ENCODE data around the gene PARG.
"Not testable (repeated sequence)": the region's sequence is repeated elsewhere in the genome, so short reads cannot be mapped to it uniquely, and the experiment has no call there.

PARG gene

DNA sequence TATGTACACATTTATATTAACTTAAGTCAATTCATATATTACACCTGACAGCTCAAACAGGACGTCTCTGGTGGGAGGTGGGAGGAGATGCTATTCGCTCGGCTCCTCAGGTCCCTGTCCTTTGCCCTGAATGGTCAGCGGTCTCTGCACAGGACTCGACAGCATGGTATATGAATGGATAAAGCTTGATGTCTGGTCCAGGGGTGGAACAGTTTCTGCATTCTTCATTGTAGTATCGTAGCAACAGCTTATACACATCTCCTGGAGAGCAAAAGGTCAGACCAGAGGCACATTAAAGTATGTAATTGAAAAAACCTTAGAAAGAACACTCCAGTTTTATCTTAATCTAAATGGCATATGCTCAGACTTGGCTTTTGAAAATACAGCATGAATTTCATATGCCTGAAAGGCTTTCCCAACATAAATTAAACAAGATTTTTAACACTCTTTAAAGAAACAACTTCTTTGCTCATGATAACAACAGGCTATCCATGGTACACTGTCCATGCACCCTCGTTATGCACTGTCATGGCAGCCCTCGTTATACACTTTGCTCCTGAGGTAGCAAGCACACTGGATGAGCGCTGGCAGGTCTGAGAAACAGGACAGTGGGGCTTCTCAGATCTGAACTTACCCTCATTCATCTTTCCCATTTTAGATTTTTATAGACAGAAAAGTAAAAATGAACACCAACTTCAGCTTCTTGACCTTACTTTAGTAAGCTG lies 122.4 kb downstream of the PARG start:
- DNase-seq, result no peak

DNA sequence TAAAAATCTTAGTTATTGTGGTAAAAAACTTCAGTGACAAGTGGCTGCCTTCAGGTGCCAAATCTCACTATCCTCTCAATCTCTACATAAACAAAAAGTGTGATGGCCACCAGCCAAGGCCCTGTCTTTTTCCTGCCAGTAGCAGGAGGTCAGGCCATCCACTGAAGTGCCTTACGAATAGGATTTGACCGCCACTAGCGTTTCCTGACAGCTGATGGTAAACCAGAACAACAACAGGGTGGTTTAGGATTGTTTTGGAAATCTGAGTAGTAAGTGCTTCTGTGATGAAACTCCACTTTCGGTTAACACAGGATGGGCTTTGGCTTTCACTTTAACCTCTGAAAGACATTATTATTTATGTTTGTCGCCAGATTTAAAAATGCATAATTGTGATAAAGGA lies 124.0 kb downstream of the PARG start:
- no peak for DNase-seq

DNA sequence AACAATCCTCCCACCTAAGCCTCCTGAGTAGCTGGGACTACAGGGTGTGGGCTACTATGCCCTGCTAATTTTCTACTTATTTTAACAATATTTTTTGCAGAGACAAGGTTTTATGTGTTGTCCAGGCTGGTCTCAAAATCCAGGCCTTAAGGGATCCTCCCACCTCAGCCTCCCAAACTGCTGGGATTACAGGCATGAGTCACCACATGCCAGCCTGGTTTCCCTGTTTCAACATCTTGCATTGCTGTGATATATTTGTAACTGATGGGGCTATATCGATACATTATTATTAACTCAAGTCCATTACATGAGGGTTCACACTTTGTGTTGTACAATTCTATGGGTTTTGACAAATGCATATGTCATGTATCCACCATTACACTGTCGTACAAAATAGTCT lies 137.8 kb downstream of the PARG start:
- DNase-seq, result no peak

DNA sequence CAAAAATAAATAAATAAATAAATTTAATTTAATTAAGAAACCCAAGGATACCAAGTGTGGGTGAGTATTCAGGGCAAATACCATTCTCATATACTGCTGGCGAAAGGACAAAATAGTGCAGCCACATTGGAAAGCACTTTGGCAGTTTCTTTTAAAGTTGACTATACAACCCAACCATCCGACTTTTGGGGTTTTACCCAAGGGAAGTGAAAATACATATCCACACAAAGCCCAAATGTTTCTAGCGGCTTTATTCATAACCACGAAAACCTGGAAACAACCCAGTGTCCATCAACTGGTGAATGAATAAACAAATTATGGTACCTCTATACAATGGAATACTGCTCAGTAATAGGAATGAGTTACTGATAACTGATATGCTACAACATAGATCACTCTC lies 143.6 kb downstream of the PARG start:
- no peak for DNase-seq

DNA sequence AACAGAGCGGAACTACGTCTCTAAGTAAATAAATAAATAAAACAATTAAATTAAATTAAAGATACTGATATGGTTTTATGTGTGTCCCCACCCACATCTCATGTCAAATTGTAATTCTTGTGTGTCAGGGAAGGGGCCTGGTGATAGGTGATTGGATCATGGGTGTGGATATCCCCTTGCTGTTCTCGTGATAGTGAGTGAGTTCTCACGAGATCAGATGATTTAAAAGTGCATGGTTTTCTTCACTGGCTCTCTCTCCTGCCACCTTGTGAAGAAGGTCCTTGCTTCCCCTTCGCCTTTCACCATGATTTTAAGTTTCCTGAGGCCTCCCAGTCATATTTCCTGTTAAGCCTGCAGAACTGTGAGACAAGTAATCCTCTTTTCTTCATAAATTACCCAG lies 150.7 kb downstream of the PARG start:
- no peak for DNase-seq

DNA sequence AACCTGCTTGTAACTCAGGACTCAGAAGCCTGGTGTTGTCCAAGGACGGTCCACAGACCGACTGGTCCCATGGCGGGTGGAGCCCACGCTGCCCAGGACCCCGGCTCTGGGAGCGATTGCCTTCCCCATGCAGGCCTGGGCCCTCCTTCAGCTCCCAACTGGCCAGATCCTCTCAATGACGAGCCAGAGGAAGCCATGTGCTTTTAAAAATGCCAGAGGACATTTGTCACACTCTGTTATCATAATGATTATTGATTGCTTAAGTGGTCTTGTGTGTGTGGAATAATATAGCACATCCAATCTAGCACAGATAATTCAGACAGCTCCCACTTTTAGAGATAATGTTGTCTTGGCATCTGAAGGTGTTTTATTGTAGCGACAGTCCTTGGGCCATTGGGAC lies 157.1 kb downstream of the PARG start:
- DNase-seq, result no peak

DNA sequence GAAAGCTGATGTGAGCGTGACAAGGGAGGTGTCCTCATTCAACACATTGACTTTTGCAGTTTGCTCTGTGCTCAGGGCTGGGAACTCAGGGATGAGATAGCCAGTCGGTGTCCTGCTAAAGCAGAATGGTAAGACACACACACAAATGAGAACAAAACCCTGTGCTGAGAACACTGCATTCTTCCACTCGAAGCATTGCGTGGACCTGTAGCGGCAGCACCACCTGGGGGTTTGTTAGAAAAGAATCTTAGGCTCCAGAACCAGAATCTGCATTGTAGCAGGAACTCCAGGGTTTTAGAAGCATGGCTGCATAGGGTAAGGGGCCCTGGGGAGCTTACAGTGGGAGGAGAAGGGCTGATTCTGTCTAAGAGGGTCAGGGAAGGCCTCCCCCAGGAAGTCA lies 158.2 kb downstream of the PARG start:
- no peak for DNase-seq

DNA sequence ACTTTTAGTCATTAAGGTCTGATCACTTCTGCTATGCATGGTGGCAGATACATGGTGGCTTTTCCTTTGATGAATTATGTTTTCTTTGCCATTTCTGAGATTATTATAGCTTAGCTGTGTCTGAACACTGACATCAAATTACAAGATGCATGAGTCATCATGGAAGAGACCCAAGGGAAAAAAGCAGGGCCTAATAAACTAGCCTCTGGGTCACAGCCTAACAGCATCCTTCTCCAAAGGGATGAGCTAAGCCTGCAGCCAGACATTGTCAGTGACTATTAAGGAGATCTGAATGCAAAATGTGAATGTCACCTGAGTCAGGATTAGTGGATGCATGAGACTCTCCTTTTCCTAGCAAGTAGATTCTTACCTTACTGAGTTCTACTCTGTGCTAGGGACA lies 160.6 kb downstream of the PARG start:
- DNase-seq, result no peak

DNA sequence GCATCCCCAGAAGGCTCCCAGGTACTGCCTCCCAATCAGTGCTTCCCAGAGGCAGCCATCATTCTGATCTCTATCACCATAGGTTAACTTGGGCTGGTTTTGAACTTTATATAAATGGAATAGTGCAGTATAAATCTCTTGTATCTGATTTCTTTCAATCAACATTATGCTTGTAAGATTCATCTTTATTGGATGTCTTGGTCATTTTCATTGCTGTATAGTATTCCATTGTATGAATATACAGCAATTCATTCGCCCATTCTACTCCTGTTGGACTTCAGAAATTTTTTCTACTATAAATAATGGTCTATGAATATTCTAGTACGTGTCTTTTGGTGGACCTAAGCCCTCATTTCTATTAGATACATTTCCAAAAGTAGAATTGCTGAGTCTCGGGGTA lies 163.6 kb downstream of the PARG start:
- no peak for DNase-seq

DNA sequence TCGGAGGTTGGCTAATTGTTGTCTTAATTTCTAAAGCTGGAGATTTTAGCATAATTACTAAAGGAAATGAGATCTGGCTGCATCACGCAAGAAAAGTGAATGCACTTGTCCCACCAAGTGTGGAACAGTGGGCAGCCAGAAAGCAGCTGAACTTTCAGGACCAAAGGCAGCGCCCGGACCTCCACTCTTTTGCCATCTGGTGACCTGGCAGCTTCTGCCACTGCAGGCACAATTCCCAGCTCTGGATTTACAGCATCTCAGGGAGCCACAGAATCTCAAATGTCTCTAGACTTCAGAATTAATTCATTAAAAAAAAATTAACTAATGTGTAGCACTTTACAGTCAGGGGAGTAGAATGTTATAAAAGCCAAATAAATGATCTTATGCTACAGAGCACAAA lies 165.0 kb downstream of the PARG start:
- DNase-seq, result no peak

DNA sequence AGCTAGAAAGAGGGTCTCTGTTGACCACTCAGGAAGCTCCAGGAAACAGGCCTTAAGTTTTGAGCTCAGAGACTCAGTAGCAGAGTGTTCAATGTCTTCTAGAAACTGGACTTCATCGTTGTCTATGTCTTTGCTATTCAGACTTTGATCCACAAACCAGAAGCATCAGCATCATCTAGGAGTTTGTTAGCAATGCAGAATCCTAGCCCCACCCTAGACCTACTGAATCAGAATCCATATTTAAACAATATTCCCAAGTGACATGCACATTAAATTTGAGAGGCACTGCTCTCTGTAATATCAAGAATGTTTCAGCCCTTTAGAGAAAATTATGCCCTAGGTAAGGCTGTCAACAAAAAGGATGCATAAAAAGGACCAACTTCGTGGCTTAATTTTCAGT lies 166.8 kb downstream of the PARG start:
- DNase-seq, result no peak

DNA sequence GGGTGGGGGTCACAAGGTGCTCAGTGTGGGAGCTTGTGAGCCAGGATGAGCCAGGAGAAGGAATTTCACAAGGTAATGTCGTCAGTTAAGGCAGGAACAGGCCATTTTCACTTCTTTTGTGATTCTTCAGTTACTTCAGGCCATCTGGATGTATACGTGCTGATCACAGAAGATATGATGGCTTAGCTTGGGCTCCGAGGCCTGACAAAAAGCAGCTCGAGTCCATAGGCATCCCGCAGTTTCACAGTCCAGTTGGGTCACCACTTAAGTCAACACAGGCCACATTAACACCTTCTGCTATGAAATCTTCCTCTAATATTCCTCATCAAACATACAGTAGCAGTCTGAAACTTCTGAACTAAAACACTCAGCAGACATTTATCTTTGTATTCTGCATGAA lies 168.9 kb downstream of the PARG start:
- DNase-seq, result not testable (repeated sequence)

DNA sequence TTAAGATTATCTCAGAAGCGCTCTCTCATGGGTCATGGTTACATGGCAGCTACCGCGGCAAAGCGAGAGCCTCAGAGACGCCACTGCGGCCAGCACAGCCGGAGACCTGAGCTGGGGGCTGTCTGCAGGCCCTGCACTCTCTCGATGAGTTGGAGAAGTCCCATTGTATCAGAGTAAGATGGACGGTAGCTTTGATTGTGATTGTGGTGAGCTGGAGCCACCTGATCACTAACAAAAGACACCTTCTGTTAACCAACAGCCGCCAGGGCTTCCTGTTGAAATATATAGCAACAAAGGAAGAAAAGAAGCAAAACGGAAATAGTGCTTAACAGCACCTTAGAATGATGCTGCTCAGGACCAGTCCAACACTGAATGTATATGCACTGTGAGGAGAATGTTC lies 170.8 kb downstream of the PARG start:
- DNase-seq, result not testable (repeated sequence)

DNA sequence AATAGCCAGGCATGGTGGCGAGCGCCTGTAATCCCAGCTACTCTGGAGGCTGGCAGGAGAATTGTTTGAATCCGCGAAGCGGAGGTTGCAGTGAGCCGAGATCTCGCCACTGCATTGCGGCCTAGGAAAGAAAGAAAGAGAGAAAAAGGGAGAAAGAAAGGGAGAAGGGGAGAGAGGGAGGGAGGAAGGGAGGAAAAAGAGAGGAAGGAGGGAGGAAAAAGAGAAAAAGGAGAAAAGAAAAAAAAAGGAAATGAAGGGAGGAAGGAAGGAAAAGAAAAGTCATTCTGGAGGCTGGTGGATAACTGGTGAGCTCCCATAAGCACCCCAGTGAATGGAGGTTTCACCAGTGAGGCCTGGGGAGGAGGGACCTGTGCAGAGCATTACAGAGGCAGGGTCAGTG lies 172.1 kb downstream of the PARG start:
- no peak for DNase-seq

DNA sequence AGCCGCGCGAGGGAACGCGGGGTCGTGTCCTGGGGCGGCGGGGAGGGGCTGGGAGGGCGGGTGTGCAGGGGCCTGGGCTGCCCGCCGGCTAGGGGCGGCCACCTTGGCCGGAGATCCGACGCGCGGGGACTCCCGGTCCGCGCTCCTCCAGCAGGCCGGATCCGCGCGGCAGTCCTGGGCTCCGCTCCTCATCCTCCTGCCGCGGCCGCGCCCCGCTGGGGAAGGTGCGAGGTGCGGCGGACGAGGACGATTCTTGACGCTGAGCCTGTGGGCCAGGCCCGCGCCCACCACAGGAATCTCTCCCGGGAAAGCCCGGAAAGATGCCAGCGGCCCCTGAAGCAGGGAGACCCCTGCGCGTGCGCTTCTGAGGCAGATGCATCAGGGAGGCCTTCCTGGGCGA lies 173.1 kb downstream of the PARG start:
- DNase-seq, result no peak

DNA sequence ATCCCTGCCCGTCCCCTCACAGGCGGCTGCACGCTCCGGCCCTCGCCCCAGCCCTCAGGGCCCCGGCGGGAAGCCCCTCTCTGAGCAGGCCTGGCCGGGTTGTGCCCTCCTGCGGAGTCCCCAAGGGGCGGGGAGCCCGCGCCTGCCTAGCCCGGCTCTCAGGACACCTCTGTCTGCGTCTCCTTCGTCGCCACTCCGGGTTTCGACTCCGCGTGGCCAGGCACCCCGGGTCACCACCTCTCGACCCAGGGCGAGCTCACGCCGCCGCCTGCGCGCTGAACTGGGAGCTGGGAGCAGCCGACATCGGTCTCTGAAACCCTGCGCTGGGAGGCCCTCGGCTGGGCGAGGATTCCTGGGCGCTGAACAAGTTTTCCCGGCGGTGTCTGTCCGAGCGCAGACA lies 173.5 kb downstream of the PARG start:
- no peak for DNase-seq
